ENCODE data around the gene CD44. TPM values are rescaled to one million over a fixed set of nuclear protein-coding genes. Genes with fewer than 3 reads are reported as not detected.

The CD44 gene
- total and polyA plus RNA-seq, 10 of the 15 experiments (the other 5 are each of a cell fraction or from before 2014, with no cell fraction given): 57.1 to 293 (median 120) TPM

DNA sequence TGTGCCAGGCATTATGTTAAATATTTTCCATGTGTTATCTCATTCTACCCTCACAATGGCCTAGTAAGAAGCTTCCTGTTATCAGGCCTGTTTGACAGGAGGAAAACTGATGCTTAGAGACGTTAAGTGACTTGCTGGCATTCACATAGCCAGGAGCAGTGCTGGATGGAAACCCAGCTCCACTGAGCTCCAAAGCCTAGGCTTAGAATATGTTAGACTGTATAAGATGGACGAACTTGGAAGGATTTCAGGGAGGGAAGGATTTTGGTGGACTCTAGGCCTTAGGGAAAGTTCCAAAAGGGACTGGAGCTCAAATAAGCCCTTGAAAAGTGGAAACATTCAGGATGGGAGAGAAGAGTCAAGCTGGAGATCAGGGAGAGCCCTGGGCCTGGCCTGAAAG, 2.1 kb downstream of the CD44 start:
- in situ Hi-C loops (cut with MboI): loop anchor here (5.0 kb wide), 1 partner anchor 129 kb away; no protein-coding TSS in a partner anchor
- WGBS (ENCODE audit: insufficient coverage, insufficient replicate concordance, low lambda C conversion rate, missing lambda C conversion rate): 3% methylated on average over 2 of the region's 2 CpGs
- Histone ChIP-seq H3K9me3 (replicated peaks; ENCODE audit: control insufficient read depth, insufficient read depth, low read length) (no peaks in the 10 kb centered on the region), H3K4me2 (ENCODE audit: control insufficient read depth, insufficient read depth) (peak overlapping the region; percentile 99), H3K9ac (ENCODE audit: control insufficient read depth, insufficient read depth, low read length) (peak overlapping the region; percentile 78), H2AFZ (ENCODE audit: control insufficient read depth, low read depth, low read length) (no peak overlapping the region), H3K27me3 (replicated peaks in 1 of 2; ENCODE audit: control insufficient read depth in 2 of 2, insufficient read depth in 2 of 2, low read length in 1 of 2) (no peaks in the 10 kb centered on the region), H3K79me2 (ENCODE audit: control insufficient read depth, insufficient read depth, low read length) (peaks cover 64% of the 10 kb centered on the region), H4K20me1 (ENCODE audit: control insufficient read depth, insufficient read depth) (no peaks in the 10 kb centered on the region; the same call in 1 of the 2 replicates), H3K27ac (ENCODE audit: control insufficient read depth, insufficient read depth) (peak overlapping the region; percentile 40), H3K4me3 (peak overlapping the region; percentile 88), H3K36me3 (ENCODE audit: control insufficient read depth in 2 of 2, insufficient read depth in 2 of 2, low read length in 1 of 2) (no peaks in the 10 kb centered on the region), H3K4me1 (ENCODE audit: control insufficient read depth, insufficient read depth, low read length) (peaks cover 48% of the 10 kb centered on the region)
- ChIA-PET SMC1A (ENCODE audit: uncharacterized antibody, unreplicated experiment) (interaction anchor here (0.6 to 4.4 kb wide), 35 partner anchors 10 to 1626 kb away, joined by 3 to 47 read pairs (median 4); no protein-coding TSS in a partner anchor), POLR2A (interaction anchor here (0.6 to 1.5 kb wide), 5 partner anchors 22 to 132 kb away, joined by 3 to 4 read pairs (median 4); no protein-coding TSS in a partner anchor), RAD21 (ENCODE audit: unreplicated experiment) (interaction anchor here (0.6 to 5.0 kb wide), 21 partner anchors 12 to 214 kb away, joined by 3 to 40 read pairs (median 4); no protein-coding TSS in a partner anchor), CTCF (interaction anchor here (0.6 to 2.8 kb wide), 16 partner anchors 9 to 843 kb away, joined by 3 to 29 read pairs (median 5); no protein-coding TSS in a partner anchor)
- BruUV-seq (replicated peaks): no TSS peak
- TF ChIP-seq NBN (IDR thresholded peaks at IDR 0.05) (no peak), ZNF24 (IDR thresholded peaks at IDR 0.05) (no peak), DPF2 (IDR thresholded peaks at IDR 0.05) (no peak)
- ATAC-seq: no peak
- intact Hi-C loops (cut with micrococcal nuclease; ENCODE audit: unreplicated experiment): loop anchor here (1.0 to 5.0 kb wide), 2 partner anchors 24 to 214 kb away; no protein-coding TSS in a partner anchor
- no peak for DNase-seq (ENCODE audit: low read depth, low spot score)
- no peak for FAIRE-seq

DNA sequence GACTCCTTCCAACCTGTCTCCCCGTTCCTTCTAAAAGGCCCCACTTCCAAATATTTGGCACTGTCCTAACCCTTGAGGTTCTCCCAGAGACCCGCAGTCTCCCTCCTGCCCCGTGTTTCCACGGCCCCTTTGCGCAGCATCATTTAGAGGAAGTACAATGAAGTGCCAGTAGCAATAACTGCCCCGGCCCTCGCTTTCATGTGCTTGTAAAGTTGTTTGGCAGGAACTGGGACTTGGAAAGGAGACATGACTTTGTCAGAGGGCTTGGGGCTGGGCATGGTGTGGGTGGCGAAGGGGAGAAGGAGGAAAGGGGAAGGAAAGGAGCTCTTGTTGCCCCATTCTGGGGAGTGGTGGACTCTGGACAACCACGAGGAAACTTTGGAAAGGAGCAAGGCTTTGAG, 2.6 kb downstream of the CD44 start:
- H3K79me2 ChIP-seq (ENCODE audit: control insufficient read depth, insufficient read depth, low read length): peaks cover 69% of the 10 kb centered on the region
- no peaks in the 10 kb centered on the region; the same call in 1 of the 2 replicates for H4K20me1 ChIP-seq (ENCODE audit: control insufficient read depth, insufficient read depth)
- CTCF ChIA-PET: interaction anchor here (0.6 to 2.8 kb wide), 12 partner anchors 9 to 844 kb away, joined by 3 to 29 read pairs (median 4); no protein-coding TSS in a partner anchor
- FAIRE-seq (no peak), ATAC-seq (no peak), DNase-seq (ENCODE audit: low read depth, low spot score) (no peak)
- H3K4me1 ChIP-seq (ENCODE audit: control insufficient read depth, insufficient read depth, low read length): peaks cover 53% of the 10 kb centered on the region
- no peak overlapping the region for H2AFZ ChIP-seq (ENCODE audit: control insufficient read depth, low read depth, low read length)
- no peaks in the 10 kb centered on the region for H3K9me3 ChIP-seq (replicated peaks; ENCODE audit: control insufficient read depth, insufficient read depth, low read length)
- TF ChIP-seq SPI1 (IDR thresholded peaks at IDR 0.05; ENCODE audit: borderline replicate concordance, insufficient read depth, low read depth, low read length): peak; percentile 49; the same call in 1 of the 2 replicates
- TF ChIP-seq IKZF2 (IDR thresholded peaks at IDR 0.05): 0 out of 4 replicates have a peak, but pooled peaks of 1 of the 2 experiments have one; percentile 27
- TF ChIP-seq CHD1 (IDR thresholded peaks at IDR 0.05; ENCODE audit: low read depth, low read length): no peak
- TF ChIP-seq MEF2B (IDR thresholded peaks at IDR 0.05; ENCODE audit: partially characterized antibody, poor library complexity, severe bottlenecking): peak; percentile 0
- POLR2A ChIA-PET: interaction anchor here (1.4 to 1.5 kb wide), 2 partner anchors 105 to 133 kb away, joined by 4 read pairs; no protein-coding TSS in a partner anchor
- intact Hi-C loops (cut with micrococcal nuclease; ENCODE audit: unreplicated experiment): loop anchor here (1.0 to 5.0 kb wide), 2 partner anchors 24 to 214 kb away; no protein-coding TSS in a partner anchor
- peak overlapping the region; percentile 99 for H3K4me2 ChIP-seq (ENCODE audit: control insufficient read depth, insufficient read depth)
- no peaks in the 10 kb centered on the region for H3K27me3 ChIP-seq (replicated peaks in 1 of 2; ENCODE audit: control insufficient read depth in 2 of 2, insufficient read depth in 2 of 2, low read length in 1 of 2)
- peak overlapping the region; percentile 78 for H3K9ac ChIP-seq (ENCODE audit: control insufficient read depth, insufficient read depth, low read length)
- no peaks in the 10 kb centered on the region for H3K36me3 ChIP-seq (ENCODE audit: control insufficient read depth in 2 of 2, insufficient read depth in 2 of 2, low read length in 1 of 2)
- no TSS peak for BruUV-seq (replicated peaks)
- SMC1A ChIA-PET (ENCODE audit: uncharacterized antibody, unreplicated experiment): interaction anchor here (0.6 to 4.4 kb wide), 20 partner anchors 10 to 1625 kb away, joined by 3 to 47 read pairs (median 6); no protein-coding TSS in a partner anchor
- in situ Hi-C loops (cut with MboI): loop anchor here (5.0 kb wide), 1 partner anchor 129 kb away; no protein-coding TSS in a partner anchor
- RAD21 ChIA-PET (ENCODE audit: unreplicated experiment): interaction anchor here (0.7 to 5.0 kb wide), 16 partner anchors 13 to 215 kb away, joined by 3 to 40 read pairs (median 5); no protein-coding TSS in a partner anchor
- H3K4me3 ChIP-seq: peak overlapping the region; percentile 88
- WGBS (ENCODE audit: insufficient coverage, insufficient replicate concordance, low lambda C conversion rate, missing lambda C conversion rate): under 1% methylated on average over 9 of the region's 9 CpGs
- peak overlapping the region; percentile 40 for H3K27ac ChIP-seq (ENCODE audit: control insufficient read depth, insufficient read depth)

All from GM12878 (cell line).